GM21447 (cell line): ENCODE results near the gene PILRA.
"Not testable (repeated sequence)": the region's sequence is repeated elsewhere in the genome, so short reads cannot be mapped to it uniquely, and the experiment has no call there.

ENCODE experiments used
- ATAC-seq: cut with Tn5 transposase; IDR thresholded peaks from one replicate; pipeline ENCODE4 v1.9.1; 2021; ENCODE audit not compliant: unreplicated experiment

Gene PILRA

DNA sequence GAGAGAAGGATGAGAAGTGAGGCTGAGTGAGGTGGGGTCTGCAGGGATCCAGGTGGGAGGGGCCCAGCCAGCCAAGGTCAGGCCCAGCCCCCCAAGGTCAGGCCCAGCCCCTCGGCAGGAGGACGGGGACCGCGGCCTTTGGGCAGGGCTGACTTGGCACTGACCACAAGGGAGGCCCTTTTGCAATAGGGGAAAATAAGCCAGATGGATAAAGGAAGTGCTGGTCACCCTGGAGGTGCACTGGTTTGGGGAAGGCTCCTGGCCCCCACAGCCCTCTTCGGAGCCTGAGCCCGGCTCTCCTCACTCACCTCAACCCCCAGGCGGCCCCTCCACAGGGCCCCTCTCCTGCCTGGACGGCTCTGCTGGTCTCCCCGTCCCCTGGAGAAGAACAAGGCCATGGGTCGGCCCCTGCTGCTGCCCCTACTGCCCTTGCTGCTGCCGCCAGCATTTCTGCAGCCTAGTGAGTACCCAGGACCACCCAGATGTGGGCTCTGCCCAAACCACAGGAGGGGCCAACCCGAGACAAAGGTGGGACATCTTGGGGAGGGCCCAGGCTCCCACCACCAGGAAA lies at the start of gene PILRA:
Gene PILRA, plus strand, starts transcription at position 227 of the 571 bp plus-strand sequence. Its CDS starts 170 bp downstream, at position 397.
- no peak for ATAC-seq

DNA sequence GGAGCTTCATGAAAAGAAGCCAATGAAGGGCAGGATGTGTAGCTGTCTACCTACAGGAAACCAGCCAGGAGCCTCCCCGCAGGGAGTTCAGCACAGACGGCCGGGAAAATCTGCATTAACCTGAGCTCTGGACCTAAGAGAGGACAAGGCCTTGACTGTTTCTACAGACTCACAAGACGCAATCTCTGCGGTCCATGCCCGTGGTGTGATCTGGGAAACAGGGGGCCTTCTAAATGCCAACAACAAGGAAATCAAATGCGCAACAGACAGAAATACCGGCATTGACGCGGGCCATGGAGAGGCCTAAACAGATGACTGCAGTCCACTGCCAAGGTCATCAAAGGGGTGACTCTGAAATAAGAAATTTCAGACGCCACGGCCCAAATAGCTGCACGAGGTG lies 49.1 kb upstream of the PILRA start:
- ATAC-seq, result not testable (repeated sequence)

- ATAC-seq, result not testable (repeated sequence)
These were observed 47.6 kb upstream of the PILRA start for GRCh38 chr7:100325671-100326070.

GRCh38 chr7:100326914-100327313 lies 46.4 kb upstream of the PILRA start:
- ATAC-seq, result not testable (repeated sequence)

DNA sequence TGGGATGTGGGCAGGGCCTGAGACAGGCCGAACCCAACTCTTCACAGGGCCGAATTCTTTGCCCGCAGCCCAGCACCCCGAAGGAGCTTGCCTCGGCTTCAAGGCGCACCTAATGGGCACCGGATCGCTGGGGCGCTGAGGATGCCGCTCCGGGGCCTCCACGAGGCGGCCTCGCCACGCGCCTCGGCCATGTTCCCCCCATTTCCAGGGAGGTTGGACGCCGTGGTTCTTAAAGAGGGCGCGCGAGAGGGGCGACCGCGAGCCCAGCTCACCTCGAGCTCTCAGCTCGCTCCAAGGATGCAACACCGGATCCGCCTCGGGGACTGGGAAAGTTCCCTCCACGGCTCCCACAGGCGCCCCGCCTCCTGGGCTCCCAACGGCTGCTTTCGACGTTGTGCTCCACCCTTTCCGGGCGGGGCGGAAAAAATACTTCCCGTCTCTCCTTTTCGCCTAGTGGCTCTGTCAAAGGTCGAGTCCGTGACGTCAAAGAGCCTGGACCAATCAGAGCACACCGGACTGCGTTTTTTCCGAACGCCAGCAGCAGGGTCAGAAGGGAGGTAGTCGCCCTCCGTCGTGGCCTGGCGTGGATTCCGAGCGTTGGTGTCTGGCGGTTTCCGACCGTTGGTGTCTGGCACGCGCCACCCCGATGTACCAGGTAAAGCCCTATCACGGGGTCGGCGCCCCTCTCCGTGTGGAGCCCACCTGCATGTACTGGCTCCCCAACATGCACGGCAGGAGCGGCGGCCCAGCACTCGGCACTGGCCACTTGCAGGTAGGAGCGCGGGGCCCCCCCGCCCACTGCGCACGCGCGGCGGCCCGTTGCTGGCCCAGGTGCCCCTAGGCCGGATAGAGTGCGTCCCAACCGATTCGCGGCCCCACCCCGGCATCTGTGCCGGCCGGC lies 37.5 kb upstream of the PILRA start:
- ATAC-seq, result peak; percentile 91

DNA sequence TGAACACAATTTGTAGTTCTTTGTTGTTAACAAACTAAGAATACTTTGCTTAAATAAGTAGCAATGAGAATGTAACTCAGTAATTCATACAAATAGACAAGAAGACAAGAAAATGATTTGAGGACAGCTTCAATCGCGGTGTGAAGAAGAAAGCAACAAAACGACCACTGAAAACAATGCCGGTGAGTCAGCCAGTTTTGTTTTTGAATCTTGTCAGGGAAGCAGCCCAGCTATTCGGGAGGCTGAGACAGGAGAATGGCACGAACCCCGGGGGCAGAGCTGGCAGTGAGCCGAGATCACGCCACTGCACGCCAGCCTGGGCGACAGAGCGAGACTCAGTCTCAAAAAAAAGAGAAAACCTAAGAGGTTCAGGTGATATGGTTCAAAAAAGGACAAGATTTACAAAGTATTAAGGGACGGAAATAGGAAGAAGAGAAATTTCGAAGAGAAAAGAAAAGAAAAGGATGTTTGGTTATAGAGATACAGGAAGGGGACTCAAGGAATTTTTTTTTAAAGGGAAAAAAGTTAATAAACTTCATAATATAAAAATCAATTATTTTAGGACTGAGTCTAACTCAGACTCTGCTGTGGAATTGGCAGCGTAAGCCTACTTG lies 35.1 kb upstream of the PILRA start:
- ATAC-seq, result not testable (repeated sequence)

GRCh38 chr7:100341286-100341685 lies 32.0 kb upstream of the PILRA start:
- not testable (repeated sequence) for ATAC-seq

- no peak for ATAC-seq
These were observed 30.5 kb upstream of the PILRA start for GRCh38 chr7:100342765-100343164.

DNA sequence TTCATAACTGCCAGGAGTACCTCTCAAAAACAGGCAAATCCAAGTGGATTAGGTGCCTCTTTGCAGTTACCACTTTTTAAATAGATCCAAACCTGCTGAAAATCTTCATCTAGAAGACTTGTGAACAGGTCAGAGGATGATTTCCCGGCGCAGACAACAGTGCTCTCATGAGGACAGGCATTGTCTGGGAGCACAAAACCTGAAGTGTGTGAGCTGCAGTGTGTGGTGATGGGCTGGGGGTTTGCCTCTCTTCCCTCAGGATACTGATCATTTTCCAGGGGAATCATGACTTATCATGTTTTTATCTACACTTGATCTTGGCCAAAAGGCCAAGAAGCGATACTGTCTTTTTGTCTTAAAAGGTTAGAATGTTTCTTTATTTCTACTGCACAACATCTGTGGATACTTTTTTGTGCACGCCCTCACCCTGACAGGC lies 29.1 kb upstream of the PILRA start:
- not testable (repeated sequence) for ATAC-seq

DNA sequence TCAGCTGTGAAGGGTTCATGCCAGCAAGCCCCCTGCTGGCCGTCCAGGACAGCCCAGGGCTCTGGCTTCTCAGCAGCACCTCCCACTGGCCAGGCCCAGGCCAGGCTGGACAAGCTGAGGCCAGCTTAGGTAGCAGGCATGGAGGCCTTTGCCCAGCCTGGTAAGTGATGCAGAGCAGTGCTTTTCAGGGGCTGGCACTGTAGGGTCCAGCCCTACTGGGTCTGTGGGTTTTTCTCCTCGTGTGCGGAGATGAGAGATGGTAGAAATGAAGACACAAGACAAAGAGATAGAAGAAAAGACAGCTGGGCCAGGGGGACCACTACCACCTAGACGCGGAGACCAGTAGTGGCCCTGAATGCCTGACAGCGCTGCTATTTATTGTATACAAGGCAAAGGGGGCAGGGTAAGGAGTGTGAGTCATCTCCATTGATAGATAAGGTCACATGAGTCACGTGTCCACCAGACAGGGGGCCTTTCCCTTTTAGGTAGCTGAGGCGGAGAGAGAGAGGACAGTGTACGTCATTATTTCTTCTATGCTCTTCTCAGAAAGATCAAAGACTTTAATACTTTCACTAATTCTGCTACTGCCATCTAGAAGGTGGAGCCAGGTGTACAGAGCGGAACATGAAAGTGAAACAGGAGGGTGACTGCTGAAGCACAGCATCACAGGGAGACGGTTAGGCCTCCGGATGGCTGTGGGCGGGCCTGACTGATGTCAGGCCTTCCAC lies 28.6 kb upstream of the PILRA start:
- peak; percentile 70 for ATAC-seq

GRCh38 chr7:100345288-100345672 lies 28.0 kb upstream of the PILRA start:
- peak; percentile 27 for ATAC-seq

DNA sequence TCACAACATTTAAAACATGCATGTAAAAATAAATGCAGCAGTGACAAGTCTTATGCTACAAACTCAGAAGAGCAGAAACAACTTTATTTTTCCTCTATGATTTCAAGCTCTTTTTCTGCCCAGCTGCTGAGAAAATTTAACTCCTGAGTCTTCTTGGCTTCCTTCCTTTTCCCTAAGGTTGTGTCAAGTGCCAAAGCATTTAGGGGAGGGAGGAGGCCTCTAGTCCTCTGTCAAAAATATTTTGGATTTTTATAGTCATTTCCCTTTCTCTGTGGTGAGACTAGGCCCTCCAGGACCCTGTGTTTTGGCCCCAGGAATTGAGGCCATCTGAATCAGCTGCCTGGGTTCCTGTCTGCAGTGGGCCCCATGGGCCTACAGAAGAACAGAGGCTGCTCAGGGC lies 26.4 kb upstream of the PILRA start:
- no peak for ATAC-seq

GRCh38 chr7:100348805-100349204 lies 24.5 kb upstream of the PILRA start:
- no peak for ATAC-seq

GRCh38 chr7:100349757-100350156 lies 23.5 kb upstream of the PILRA start:
- no peak for ATAC-seq

GRCh38 chr7:100351657-100352058 lies 21.6 kb upstream of the PILRA start:
- ATAC-seq, result no peak

GRCh38 chr7:100352230-100352781 lies 21.0 kb upstream of the PILRA start:
- not testable (repeated sequence) for ATAC-seq

GRCh38 chr7:100352984-100353684 lies 20.2 kb upstream of the PILRA start:
- no peak for ATAC-seq

DNA sequence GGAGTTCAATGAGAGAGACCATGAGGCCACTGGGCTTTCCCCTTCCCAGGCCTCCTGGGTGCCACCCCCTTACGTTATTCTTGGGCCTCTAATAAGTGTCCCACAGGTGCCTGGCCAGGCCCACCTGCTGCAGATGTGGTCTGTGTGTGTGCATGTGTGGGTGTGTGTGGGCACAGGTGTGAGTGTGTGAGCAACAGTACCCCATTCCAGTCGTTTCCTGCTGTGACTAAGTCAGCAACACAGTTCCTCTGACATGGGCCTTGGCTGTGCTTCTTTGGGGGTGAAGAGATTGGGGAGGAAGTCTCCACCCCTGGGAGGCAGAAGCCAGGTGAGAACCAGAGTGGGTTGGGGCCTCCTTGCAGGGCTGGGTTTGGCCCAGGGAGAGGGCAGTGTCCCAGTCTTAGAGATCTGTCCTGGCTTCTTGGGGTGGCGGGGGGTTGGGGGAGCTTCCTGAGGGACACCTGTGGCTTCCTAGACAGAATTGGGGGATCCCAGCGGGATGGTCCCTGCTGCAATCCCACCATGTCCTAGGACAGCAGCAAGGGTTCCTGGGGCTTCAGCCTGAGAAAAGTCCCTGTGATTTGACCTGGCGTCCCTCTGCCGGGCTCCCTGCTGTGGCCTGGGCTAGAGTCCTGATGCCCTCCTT lies 19.5 kb upstream of the PILRA start:
- no peak for ATAC-seq

GRCh38 chr7:100356416-100357068 lies 16.7 kb upstream of the PILRA start:
- ATAC-seq, result no peak
